Measurements from ENCODE around the gene CSAD. TPM values are rescaled to one million over a fixed set of nuclear protein-coding genes. Genes with fewer than 3 reads are reported as not detected.

Gene CSAD
- total and polyA plus RNA-seq, 2 of the 13 experiments (the other 11 are each of a cell fraction or from before 2014, with no cell fraction given), result 7.2 to 23.5 TPM

DNA sequence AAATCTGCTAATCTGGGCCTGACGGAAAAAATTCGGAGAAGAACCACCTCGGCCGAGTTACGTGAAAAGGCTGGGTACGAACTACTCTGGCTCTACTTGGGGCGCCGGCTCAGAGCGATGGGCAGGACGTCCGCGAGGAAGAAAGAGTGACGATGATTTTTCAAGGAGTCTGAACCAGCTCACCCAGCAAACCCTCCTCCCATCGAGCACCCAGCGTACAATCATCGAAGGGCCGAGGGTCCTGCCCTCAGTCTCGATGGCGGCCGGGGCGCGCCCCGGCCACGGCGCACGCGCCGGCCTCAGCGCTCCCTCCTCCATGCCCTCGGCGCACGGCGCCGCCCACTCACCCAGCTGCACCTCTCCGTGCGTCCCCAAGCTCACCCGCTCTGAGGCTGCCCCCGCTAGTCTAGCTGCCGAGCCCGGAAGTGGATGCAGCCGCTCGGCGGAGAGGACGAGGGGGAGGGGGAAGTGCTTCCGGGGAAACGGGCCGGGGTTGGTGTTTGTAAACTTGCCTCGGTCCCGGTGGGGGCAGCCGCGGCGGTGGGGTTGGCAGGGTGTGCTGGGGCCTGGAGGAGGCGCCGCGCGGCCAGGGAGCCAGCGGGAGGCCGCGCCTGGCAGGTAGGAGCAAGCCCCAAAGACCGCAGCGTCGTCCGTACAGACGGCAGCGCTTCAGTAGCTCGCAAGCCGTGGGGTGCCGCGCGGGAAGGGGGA is at the start of gene CSAD, which contains the start of gene ZNF740 (continued):
- TF ChIP-seq, protein P1, sequence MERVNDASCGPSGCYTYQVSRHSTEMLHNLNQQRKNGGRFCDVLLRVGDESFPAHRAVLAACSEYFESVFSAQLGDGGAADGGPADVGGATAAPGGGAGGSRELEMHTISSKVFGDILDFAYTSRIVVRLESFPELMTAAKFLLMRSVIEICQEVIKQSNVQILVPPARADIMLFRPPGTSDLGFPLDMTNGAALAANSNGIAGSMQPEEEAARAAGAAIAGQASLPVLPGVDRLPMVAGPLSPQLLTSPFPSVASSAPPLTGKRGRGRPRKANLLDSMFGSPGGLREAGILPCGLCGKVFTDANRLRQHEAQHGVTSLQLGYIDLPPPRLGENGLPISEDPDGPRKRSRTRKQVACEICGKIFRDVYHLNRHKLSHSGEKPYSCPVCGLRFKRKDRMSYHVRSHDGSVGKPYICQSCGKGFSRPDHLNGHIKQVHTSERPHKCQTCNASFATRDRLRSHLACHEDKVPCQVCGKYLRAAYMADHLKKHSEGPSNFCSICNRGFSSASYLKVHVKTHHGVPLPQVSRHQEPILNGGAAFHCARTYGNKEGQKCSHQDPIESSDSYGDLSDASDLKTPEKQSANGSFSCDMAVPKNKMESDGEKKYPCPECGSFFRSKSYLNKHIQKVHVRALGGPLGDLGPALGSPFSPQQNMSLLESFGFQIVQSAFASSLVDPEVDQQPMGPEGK (CRISPR knock-in tag; IDR thresholded peaks at IDR 0.05), result peak; percentile 88
- TF ChIP-seq ZBTB46 (CRISPR knock-in tag; IDR thresholded peaks at IDR 0.05; ENCODE audit: borderline replicate concordance) (no peak), MBNL3 (CRISPR knock-in tag; conservative IDR thresholded peaks at IDR 0.05) (no peak), RXRA (CRISPR knock-in tag; IDR thresholded peaks at IDR 0.05) (peak; percentile 70; the same call in 1 of the 2 replicates), ZNF180 (CRISPR knock-in tag; IDR thresholded peaks at IDR 0.05; ENCODE audit: borderline replicate concordance, low read depth) (no peak), POGZ (CRISPR knock-in tag; IDR thresholded peaks at IDR 0.05) (peak; percentile 62), JUN (CRISPR knock-in tag; IDR thresholded peaks at IDR 0.05) (0 out of 2 replicates have a peak, but pooled peaks have one; percentile 46), ZSCAN25 (CRISPR knock-in tag; IDR thresholded peaks at IDR 0.05) (peak; percentile 70), ZNF414 (CRISPR knock-in tag; IDR thresholded peaks at IDR 0.05) (0 out of 2 replicates have a peak, but pooled peaks have one; percentile 9), MED13 (CRISPR knock-in tag; IDR thresholded peaks at IDR 0.05) (0 out of 2 replicates have a peak, but pooled peaks have one; percentile 39), JDP2 (CRISPR knock-in tag; IDR thresholded peaks at IDR 0.05; ENCODE audit: borderline replicate concordance) (no peak; the same call in 1 of the 2 replicates), DMAP1 (CRISPR knock-in tag; IDR thresholded peaks at IDR 0.05) (peak; percentile 75; the same call in 1 of the 2 replicates), ZNF33A (CRISPR knock-in tag; IDR thresholded peaks at IDR 0.05; ENCODE audit: borderline replicate concordance) (no peak), REPIN1 (CRISPR knock-in tag; IDR thresholded peaks at IDR 0.05; ENCODE audit: borderline replicate concordance, low read depth) (peak; percentile 63; the same call in 1 of the 2 replicates), ZBTB2 (CRISPR knock-in tag; IDR thresholded peaks at IDR 0.05; ENCODE audit: low read depth) (peak; percentile 99), SIN3B (IDR thresholded peaks at IDR 0.05; ENCODE audit: low read length) (no peak), PRMT3 (CRISPR knock-in tag; IDR thresholded peaks at IDR 0.05; ENCODE audit: borderline replicate concordance, low read depth) (no peak), ZNF160 (CRISPR knock-in tag; IDR thresholded peaks at IDR 0.05) (0 out of 2 replicates have a peak, but pooled peaks have one; percentile 53), ZNF703 (CRISPR knock-in tag; IDR thresholded peaks at IDR 0.05; ENCODE audit: borderline replicate concordance) (no peak), XRCC5 (optimal IDR thresholded peaks at IDR 0.05; ENCODE audit: low read length) (peak; percentile 39), ZSCAN29 (CRISPR knock-in tag; conservative IDR thresholded peaks at IDR 0.05) (peak; percentile 88), ARID2 (CRISPR knock-in tag; IDR thresholded peaks at IDR 0.05; ENCODE audit: borderline replicate concordance) (peak; percentile 88; the same call in 1 of the 2 replicates), GTF3A (CRISPR knock-in tag; conservative IDR thresholded peaks at IDR 0.05) (no peak), ZBTB8A (CRISPR knock-in tag; IDR thresholded peaks at IDR 0.05; ENCODE audit: borderline replicate concordance, low read depth) (no peak)

Data from HepG2 (cell line).